GM19099 (cell line): ENCODE results near the gene MYBPC3.

ENCODE experiments used
- POLR2A ChIP-seq: IDR thresholded peaks from 3 replicates; pipeline ENCODE4 v1.6.1; 2011; ENCODE audit warnings: low read depth; ENCODE audit not compliant: insufficient read length; ENCODE audit errors: extremely low read depth

The MYBPC3 gene

GRCh38 chr11:47351156-47352126, 1.1 kb downstream of the MYBPC3 start:
- TF ChIP-seq POLR2A: no peak

DNA sequence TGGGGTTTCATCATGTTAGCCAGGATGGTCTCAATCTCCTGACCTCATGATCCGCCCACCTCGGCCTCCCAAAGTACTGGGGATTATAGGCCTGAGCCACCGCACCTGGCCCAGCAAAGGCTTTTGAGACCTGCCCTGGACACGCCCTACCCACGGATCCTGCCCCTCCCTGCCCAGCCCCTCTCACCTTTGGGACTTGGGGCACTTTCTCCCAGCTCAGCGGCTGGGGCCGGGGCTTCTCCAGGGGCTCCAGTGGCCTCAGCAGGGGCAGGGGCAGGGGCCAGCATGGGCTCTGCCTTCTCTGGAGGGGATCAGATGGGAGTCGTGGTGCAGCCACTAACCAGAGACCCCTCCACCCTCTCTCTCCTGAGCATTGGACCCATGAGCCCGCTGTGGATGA, 2.2 kb downstream of the MYBPC3 start:
- TF ChIP-seq POLR2A: no peak

- TF ChIP-seq POLR2A: no peak
These were observed 2.9 kb downstream of the MYBPC3 start for GRCh38 chr11:47349521-47350095.

- TF ChIP-seq POLR2A: no peak
These were observed 3.6 kb downstream of the MYBPC3 start for GRCh38 chr11:47348859-47349258.

GRCh38 chr11:47348131-47348802, 4.2 kb downstream of the MYBPC3 start:
- TF ChIP-seq POLR2A: no peak

- no peak for TF ChIP-seq POLR2A
These were observed 5.4 kb downstream of the MYBPC3 start for GRCh38 chr11:47347137-47347536.

- TF ChIP-seq POLR2A: no peak
These were observed 6.5 kb downstream of the MYBPC3 start for GRCh38 chr11:47345890-47346563.

GRCh38 chr11:47342854-47343253, 9.6 kb downstream of the MYBPC3 start:
- TF ChIP-seq POLR2A: no peak

- TF ChIP-seq POLR2A: no peak
These were observed 10.3 kb downstream of the MYBPC3 start for GRCh38 chr11:47342036-47342803.

- TF ChIP-seq POLR2A: no peak
These were observed 11.3 kb downstream of the MYBPC3 start for GRCh38 chr11:47340980-47341775.

DNA sequence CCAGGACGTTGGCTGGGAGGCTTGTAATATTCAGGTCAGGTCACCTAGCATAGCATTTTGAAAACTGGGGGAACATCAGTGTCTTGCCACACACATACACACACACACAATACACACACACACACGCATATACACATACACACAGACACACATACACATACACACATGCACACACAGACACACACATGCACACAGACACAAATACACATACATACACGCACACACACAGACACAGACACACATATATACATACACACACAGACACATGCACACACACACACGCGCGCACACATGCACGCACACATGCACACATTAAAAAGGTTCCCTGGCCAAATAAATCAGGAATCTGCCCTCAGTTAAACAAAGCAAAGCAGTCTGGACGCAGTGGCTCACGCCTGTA, 12.5 kb downstream of the MYBPC3 start:
- no peak for TF ChIP-seq POLR2A

DNA sequence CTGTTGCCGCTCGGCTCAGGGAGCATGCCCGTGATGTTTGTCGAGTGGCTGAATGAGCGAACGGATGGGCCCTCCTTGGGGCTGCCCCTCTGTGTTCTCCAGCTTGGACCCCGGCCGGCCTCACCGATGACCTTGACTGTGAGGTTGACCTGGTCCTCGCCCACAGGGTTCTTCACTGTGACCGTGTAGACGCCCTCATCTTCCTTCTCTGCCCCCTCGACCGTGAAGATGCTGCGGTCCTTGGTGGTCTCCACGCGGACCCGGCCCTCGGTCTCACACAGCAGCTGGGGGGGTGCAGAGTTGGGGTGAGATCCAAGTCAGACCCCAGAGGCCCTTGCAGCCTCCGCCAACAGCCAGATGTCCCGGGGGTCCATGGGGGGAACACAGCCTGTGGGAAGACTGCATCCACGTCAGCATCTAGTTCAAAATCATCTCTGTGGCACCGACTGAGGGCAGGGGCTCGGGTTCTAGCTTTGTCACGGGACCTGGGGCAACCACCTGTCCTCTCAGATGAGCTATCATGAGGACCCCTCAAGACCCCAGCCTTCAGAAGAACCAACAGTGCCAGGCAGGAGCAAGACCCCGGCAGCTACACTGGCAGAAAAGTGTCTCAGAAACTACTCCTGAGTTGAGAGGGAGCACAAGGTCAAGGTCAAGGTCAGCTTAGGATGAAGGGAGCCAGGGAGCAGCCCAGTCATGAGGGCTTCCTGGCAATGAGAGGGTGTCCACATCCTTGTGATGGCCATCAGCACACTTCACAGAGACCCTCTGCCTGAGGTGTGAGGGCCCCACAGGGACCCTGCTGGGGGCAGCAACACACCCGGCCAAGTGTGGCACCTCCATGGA, 13.9 kb downstream of the MYBPC3 start:
- TF ChIP-seq POLR2A: no peak

- no peak for TF ChIP-seq POLR2A
These were observed 15.1 kb downstream of the MYBPC3 start for GRCh38 chr11:47337229-47337924.

DNA sequence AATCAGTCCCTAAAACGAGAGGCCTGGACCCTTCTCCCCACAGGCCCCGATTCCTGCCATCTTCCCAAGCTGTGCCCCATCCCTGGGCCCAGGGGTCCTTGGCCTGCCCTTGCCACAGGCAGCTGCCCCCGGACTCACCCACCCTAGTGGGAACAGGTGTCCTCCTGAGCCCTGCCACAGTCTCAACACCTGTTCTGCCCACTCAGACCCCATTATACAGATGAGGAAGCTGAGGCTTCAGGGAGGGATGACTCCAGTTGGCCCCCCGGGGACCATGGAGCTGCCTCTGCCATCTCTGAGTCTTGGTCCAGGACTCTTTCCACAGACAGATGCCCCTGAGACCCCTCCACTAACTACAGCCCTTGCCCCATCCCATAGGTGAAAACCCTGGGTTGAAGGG, 15.9 kb downstream of the MYBPC3 start:
- no peak for TF ChIP-seq POLR2A
